HepG2 (cell line): ENCODE results near the gene CLIC3. TPM values are rescaled to one million over a fixed set of nuclear protein-coding genes. Genes with fewer than 3 reads are reported as not detected.

Experiments
- ATAC-seq: fragments of 200-7000 bp; cut with Tn5 transposase; 3 replicates; pipeline ENCODE4 v1.9.1; 2020; ENCODE audit warnings: mild to moderate bottlenecking, moderate library complexity
- BruUV-seq: library from RNA; stranded (reverse); fragments of 400-500 nt; replicated peaks from 2 replicates; lab custom pipeline; 2021; lab: Mats Ljungman, UMichigan
- CTCF ChIA-PET: fragments of 300-600 bp; formaldehyde crosslinking; extraction: SDS; loops from one replicate; lab custom pipeline; 2021; ENCODE audit warnings: low total read pairs, inconsistent platforms, low intra/inter-chr PET ratio; lab: Yijun Ruan, JAX
- POLR2A ChIA-PET: fragments of 350-600 bp; sonication (Branson Sonifier 250); formaldehyde crosslinking; loops from one replicate; lab custom pipeline; 2020; ENCODE audit warnings: antibody characterized with exemption, inconsistent platforms; lab: Yijun Ruan, JAX
- DNase-seq: peaks from one replicate; pipeline ENCODE4 v3.0.0-alpha.2; 2015; ENCODE audit warnings: low spot score
- FAIRE-seq: peaks from 3 replicates; lab custom pipeline; 2011; peaks lifted over from hg19 to GRCh38; lab: Jason Lieb, UNC
- H2AFZ ChIP-seq: one replicate; pipeline ENCODE4 v1.6.1; 2011; ENCODE audit warnings: low read length, inconsistent platforms
- H3K27ac ChIP-seq: fragments of 300-600 bp; 3 replicates; pipeline ENCODE4 v1.8.0; 2011; ENCODE audit warnings: mixed run types, mild to moderate bottlenecking, mixed read lengths, low read length, inconsistent platforms; ENCODE audit not compliant: insufficient read depth; ENCODE audit errors: extremely low read length
- H3K27me3 ChIP-seq, 2 experiments: fragments of 200-600 bp in 1 of 2; 2 replicates in 1 of 2; 3 replicates in 1 of 2; pipeline versions ENCODE4 v1.6.0 to v1.8.0; 2011; ENCODE audit warnings: low read length in 2 of 2, mild to moderate bottlenecking in 2 of 2, moderate library complexity in 2 of 2, inconsistent platforms in 1 of 2; ENCODE audit not compliant: insufficient read depth in 2 of 2, control insufficient read depth in 1 of 2
- H3K36me3 ChIP-seq, 2 experiments: fragments of 200-600 bp in 1 of 2; replicated peaks in 1 of 2; 2 replicates in 1 of 2; 3 replicates in 1 of 2; pipeline versions ENCODE4 v1.5.1 to v1.8.0; 2011; ENCODE audit warnings: low read length in 2 of 2, inconsistent platforms in 1 of 2; ENCODE audit not compliant: insufficient read depth in 2 of 2, control insufficient read depth in 1 of 2
- H3K4me1 ChIP-seq: 2 replicates; pipeline ENCODE4 v1.5.1; 2012; ENCODE audit warnings: low read length, inconsistent platforms; ENCODE audit not compliant: insufficient read depth
- H3K4me2 ChIP-seq: 2 replicates; pipeline ENCODE4 v1.6.0; 2011; ENCODE audit warnings: low read depth, low read length, inconsistent platforms
- H3K4me3 ChIP-seq, 3 experiments: fragments of 200-600 bp in 1 of 3; sonication (generic), shearing (Covaris generic) in 1 of 3; replicated peaks in 1 of 3; 2 replicates each; pipeline ENCODE4 v1.5.1; 2011 to 2016; ENCODE audit warnings: low read length in 3 of 3, inconsistent platforms in 2 of 3, low read depth in 2 of 3, mild to moderate bottlenecking in 2 of 3, control low read depth in 1 of 3, mixed read lengths in 1 of 3; ENCODE audit not compliant: insufficient read depth in 1 of 3
- H3K79me2 ChIP-seq: one replicate; pipeline ENCODE4 v1.6.1; 2011; ENCODE audit warnings: low read length, inconsistent platforms; ENCODE audit not compliant: insufficient read depth
- H3K9ac ChIP-seq: 2 replicates; pipeline ENCODE4 v1.6.0; 2011; ENCODE audit warnings: mild to moderate bottlenecking, low read depth, low read length, inconsistent platforms; ENCODE audit not compliant: insufficient read depth
- H3K9me3 ChIP-seq: 2 replicates; pipeline ENCODE4 v1.5.1; 2012; ENCODE audit warnings: mild to moderate bottlenecking, low read length
- H4K20me1 ChIP-seq: 2 replicates; pipeline ENCODE4 v1.6.0; 2011; ENCODE audit warnings: inconsistent platforms, mild to moderate bottlenecking, low read length, moderate library complexity; ENCODE audit not compliant: insufficient read depth
- ARHGAP35 ChIP-seq: sonication (generic); formaldehyde crosslinking; IDR thresholded peaks from 2 replicates; pipeline ENCODE4 v1.9.0; 2022; ENCODE audit warnings: mild to moderate bottlenecking, inconsistent platforms, moderate library complexity, missing genetic modification reagents, borderline replicate concordance
- BRD4 ChIP-seq: sonication (generic); formaldehyde crosslinking; IDR thresholded peaks from 2 replicates; pipeline ENCODE4 v1.4.0; 2020; ENCODE audit warnings: missing genetic modification reagents
- FLYWCH1 ChIP-seq: sonication (generic); formaldehyde crosslinking; IDR thresholded peaks from 2 replicates; pipeline ENCODE4 v1.8.1; 2023; ENCODE audit warnings: mild to moderate bottlenecking, missing genetic modification reagents
- TEAD2 ChIP-seq: sonication (generic); formaldehyde crosslinking; IDR thresholded peaks from 2 replicates; pipeline ENCODE4 v1.9.0; 2021; ENCODE audit warnings: missing genetic modification reagents
- THAP11 ChIP-seq: IDR thresholded peaks from 2 replicates; pipeline ENCODE4 v1.6.1; 2016; ENCODE audit warnings: missing biosample characterization, missing genetic modification reagents
- ZNF124 ChIP-seq: sonication (generic); formaldehyde crosslinking; IDR thresholded peaks from 2 replicates; pipeline ENCODE4 v1.4.0; 2020; ENCODE audit warnings: missing genetic modification reagents
- ZNF468 ChIP-seq: sonication (generic); formaldehyde crosslinking; IDR thresholded peaks from 2 replicates; pipeline ENCODE4 v1.8.0; 2022; ENCODE audit warnings: mild to moderate bottlenecking, moderate library complexity, missing genetic modification reagents
- ZNF614 ChIP-seq: IDR thresholded peaks from 2 replicates; pipeline ENCODE4 v1.6.1; 2018; ENCODE audit warnings: missing biosample characterization, missing genetic modification reagents, inconsistent platforms, borderline replicate concordance
- ZNF841 ChIP-seq: sonication (generic); formaldehyde crosslinking; IDR thresholded peaks from 2 replicates; pipeline ENCODE4 v1.8.1; 2023; ENCODE audit warnings: missing genetic modification reagents, borderline replicate concordance
- WGBS: methylation state at CpG from one replicate; pipeline ENCODE4 v1.1.6; 2017; ENCODE audit warnings: low lambda C conversion rate; 5-methylcytosine and 5-hydroxymethylcytosine counted together
- in situ Hi-C: cut with HindIII; loops from 2 replicates; pipeline ENCODE4 v1.10.0; 2017; ENCODE audit warnings: low pct_unique_long_range_greater_than_20kb; ENCODE audit not compliant: extremely low pct_ligation_motif_present
- intact Hi-C: fragments of 100-400 bp; cut with micrococcal nuclease; formaldehyde crosslinking; loops from one replicate; pipeline ENCODE4 v1.10.0; 2022; ENCODE audit not compliant: unreplicated experiment
- polyA plus RNA-seq, 8 experiments: library from polyadenylated mRNA; depleted of rRNA in 3 of 8; stranded (reverse) in 7 of 8; unstranded in 1 of 8; fragments of >200 nt; fragmentation: Illumina TruSeq in 4 of 8; extraction: Trizol in 4 of 8; gene quantifications; 2 replicates each; pipeline versions ENCODE4 v1.2.1 to v1.2.3, GENCODE V29; 2011 to 2016; ENCODE audit warnings: low read depth in 4 of 8, missing spikeins in 1 of 8, mixed read lengths in 1 of 8; ENCODE audit not compliant: insufficient read depth in 1 of 8
- total RNA-seq, 5 experiments: library from RNA; depleted of rRNA; stranded (reverse); fragments of >200 nt; fragmentation: Illumina TruSeq; extraction: Trizol; gene quantifications; 2 replicates each; pipeline ENCODE4 v1.2.3, GENCODE V29; 2016; ENCODE audit warnings: low read depth in 1 of 5
- TF ChIP-seq, protein P1 (sequence below): sonication (generic); formaldehyde crosslinking; IDR thresholded peaks from 2 replicates; pipeline ENCODE4 v1.5.0; 2020; ENCODE audit warnings: mild to moderate bottlenecking, missing genetic modification reagents, moderate library complexity
- TF ChIP-seq, protein P2 (sequence below): IDR thresholded peaks from 2 replicates; pipeline ENCODE4 v1.6.1; 2016; ENCODE audit warnings: missing compliant biosample characterization, missing genetic modification reagents, borderline replicate concordance

Gene CLIC3
- total and polyA plus RNA-seq, 2 of the 13 experiments (the other 11 are each of a cell fraction or from before 2014, with no cell fraction given), result 0.51 to 1.5 TPM

DNA sequence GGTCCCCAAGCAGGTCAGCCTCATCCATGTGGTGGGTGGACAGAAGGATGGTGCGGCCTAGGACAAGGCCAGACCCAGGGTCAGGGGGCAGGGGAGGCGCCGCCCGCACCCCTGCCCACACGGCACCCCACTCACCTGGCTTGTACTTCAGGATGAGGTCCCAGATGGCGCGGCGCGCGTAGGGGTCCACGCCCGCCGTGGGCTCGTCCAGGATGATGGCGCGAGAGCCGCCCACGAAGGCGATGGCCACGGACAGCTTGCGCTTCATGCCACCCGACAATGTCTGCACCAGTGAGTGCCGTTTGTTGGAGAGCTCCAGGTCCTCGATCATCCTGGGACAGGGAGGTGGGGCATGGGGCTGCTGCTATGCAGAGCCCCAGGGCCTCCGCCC, 19.2 kb upstream of the CLIC3 start:
- WGBS, result 96% methylated on average over 12 of the region's 25 CpGs
- in situ Hi-C loops (no loop called here), intact Hi-C loops (no loop called here)
- FAIRE-seq, result no peak
- Histone ChIP-seq H3K9me3 (no peaks in the 10 kb centered on the region), H2AFZ (no peak overlapping the region), H3K27ac (no peak overlapping the region), H3K4me2 (no peak overlapping the region), H3K79me2 (no peaks in the 10 kb centered on the region), H3K27me3 (no peaks in the 10 kb centered on the region), H4K20me1 (no peaks in the 10 kb centered on the region), H3K4me1 (no peaks in the 10 kb centered on the region), H3K36me3 (peaks cover 1 to 2% of the 10 kb centered on the region in 2 experiments; a peak in 1 of 5 replicates), H3K4me3 (no peak overlapping the region), H3K9ac (no peak overlapping the region)
- DNase-seq, result no peak
- TF ChIP-seq THAP11 (CRISPR knock-in tag) (no peak), ZNF841 (CRISPR knock-in tag) (no peak)
- CTCF ChIA-PET, result no interaction called here
- POLR2A ChIA-PET, result no interaction called here
- ATAC-seq, result no peak
- BruUV-seq, result no TSS peak

DNA sequence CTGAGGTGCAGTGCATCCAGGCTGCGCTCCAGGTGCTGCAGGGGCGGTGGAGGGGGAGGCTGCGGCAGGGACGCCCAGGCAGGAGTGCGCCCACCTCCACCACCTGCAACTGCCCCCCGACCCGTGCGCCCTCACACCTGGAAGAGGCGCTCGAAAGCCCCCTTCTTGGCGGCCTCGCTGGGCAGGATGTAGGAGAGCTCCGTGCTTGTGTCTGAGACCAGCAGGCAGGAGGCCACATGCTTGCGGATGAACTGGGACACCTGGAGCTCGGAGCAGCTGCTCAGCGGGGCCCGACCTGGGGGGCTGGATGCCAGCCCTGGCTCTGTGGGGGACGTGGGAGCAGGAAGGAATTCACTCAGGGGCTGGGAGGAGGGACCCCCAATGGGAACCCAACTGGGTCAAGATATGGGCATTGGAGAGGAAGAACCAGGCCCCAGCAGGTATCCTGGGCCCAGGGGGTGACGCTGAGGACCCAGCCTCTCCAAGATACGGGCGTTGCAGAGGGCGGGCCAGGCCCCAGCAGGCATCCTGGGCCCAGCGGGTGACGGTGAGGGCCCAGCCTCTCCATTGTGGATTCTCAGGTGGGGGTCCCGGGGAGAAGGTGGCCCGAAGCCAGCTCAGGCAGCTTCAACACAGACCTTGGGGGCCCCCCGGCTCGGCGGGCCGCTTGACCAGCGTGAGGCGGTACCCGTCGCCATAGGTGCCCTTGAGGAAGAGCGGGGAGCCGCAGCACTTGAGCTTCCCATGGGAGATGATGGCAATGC, 18.6 kb upstream of the CLIC3 start:
- H3K79me2 ChIP-seq, result no peaks in the 10 kb centered on the region
- ChIA-PET CTCF (no interaction called here), POLR2A (no interaction called here)
- H3K27ac ChIP-seq, result no peak overlapping the region
- H4K20me1 ChIP-seq, result no peaks in the 10 kb centered on the region
- H3K9ac ChIP-seq, result no peak overlapping the region
- WGBS, result 91% methylated on average over 4 of the region's 36 CpGs
- H3K9me3 ChIP-seq, result no peaks in the 10 kb centered on the region
- H3K4me2 ChIP-seq, result no peak overlapping the region
- intact Hi-C loops (no loop called here), in situ Hi-C loops (no loop called here)
- DNase-seq (no peak), ATAC-seq (no peak), FAIRE-seq (no peak)
- H2AFZ ChIP-seq, result no peak overlapping the region
- no peaks in the 10 kb centered on the region for H3K27me3 ChIP-seq
- BruUV-seq, result no TSS peak
- H3K4me1 ChIP-seq, result no peaks in the 10 kb centered on the region
- no peak overlapping the region for H3K4me3 ChIP-seq
- peaks cover 1 to 2% of the 10 kb centered on the region in 2 experiments; a peak in 1 of 5 replicates for H3K36me3 ChIP-seq
- TF ChIP-seq ZNF124 (no peak), BRD4 (no peak), TEAD2 (CRISPR knock-in tag) (no peak), FLYWCH1 (CRISPR knock-in tag) (no peak), ZNF468 (CRISPR knock-in tag) (no peak), ARHGAP35 (CRISPR knock-in tag) (no peak), ZNF614 (no peak)
- TF ChIP-seq, protein P1, sequence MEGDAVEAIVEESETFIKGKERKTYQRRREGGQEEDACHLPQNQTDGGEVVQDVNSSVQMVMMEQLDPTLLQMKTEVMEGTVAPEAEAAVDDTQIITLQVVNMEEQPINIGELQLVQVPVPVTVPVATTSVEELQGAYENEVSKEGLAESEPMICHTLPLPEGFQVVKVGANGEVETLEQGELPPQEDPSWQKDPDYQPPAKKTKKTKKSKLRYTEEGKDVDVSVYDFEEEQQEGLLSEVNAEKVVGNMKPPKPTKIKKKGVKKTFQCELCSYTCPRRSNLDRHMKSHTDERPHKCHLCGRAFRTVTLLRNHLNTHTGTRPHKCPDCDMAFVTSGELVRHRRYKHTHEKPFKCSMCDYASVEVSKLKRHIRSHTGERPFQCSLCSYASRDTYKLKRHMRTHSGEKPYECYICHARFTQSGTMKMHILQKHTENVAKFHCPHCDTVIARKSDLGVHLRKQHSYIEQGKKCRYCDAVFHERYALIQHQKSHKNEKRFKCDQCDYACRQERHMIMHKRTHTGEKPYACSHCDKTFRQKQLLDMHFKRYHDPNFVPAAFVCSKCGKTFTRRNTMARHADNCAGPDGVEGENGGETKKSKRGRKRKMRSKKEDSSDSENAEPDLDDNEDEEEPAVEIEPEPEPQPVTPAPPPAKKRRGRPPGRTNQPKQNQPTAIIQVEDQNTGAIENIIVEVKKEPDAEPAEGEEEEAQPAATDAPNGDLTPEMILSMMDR (CRISPR knock-in tag), result no peak
- TF ChIP-seq, protein P2, sequence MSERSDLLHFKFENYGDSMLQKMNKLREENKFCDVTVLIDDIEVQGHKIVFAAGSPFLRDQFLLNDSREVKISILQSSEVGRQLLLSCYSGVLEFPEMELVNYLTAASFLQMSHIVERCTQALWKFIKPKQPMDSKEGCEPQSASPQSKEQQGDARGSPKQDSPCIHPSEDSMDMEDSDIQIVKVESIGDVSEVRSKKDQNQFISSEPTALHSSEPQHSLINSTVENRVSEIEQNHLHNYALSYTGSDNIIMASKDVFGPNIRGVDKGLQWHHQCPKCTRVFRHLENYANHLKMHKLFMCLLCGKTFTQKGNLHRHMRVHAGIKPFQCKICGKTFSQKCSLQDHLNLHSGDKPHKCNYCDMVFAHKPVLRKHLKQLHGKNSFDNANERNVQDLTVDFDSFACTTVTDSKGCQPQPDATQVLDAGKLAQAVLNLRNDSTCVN (CRISPR knock-in tag), result no peak
